Activated CD4-positive, alpha-beta T cell treated with anti-CD3 and anti-CD28 coated beads for 1 hour (primary cell): ENCODE results near the gene FUBP1.
"Not testable (repeated sequence)": the region's sequence is repeated elsewhere in the genome, so short reads cannot be mapped to it uniquely, and the experiment has no call there.

ENCODE experiments used
- DNase-seq: peaks from one replicate; pipeline ENCODE4 v3.0.0-alpha.2; 2020

Gene FUBP1

DNA sequence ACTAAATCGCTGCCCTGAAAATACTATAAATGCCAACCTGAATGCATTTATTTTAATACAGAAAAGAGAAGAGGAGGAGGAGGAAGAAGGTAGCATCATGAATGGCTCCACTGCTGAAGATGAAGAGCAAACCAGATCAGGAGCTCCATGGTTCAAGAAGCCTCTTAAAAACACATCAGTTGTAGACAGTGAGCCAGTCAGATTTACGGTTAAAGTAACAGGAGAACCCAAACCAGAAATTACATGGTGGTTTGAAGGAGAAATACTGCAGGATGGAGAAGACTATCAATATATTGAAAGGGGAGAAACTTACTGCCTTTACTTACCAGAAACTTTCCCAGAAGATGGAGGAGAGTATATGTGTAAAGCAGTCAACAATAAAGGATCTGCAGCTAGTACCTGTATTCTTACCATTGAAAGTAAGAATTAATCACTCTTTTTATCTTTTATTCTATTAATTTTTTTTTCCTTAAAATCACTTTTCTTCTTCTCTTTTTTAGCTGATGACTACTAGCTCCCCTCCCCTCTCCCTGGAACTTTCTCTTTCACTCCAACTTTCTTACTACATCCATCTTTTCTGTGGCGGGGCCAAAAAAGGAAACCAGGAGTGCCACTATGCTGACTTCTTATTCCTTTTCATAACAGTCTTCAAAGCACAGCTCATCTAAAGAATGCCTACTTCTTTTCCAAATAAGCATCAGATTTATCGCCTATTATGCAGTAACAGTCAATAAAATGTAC is 36.3 kb downstream of the FUBP1 start:
- DNase-seq, result no peak

GRCh38 chr1:77940921-77941570 is 37.8 kb downstream of the FUBP1 start:
- no peak for DNase-seq

- no peak for DNase-seq
These were observed 40.2 kb downstream of the FUBP1 start for GRCh38 chr1:77938651-77939050.

DNA sequence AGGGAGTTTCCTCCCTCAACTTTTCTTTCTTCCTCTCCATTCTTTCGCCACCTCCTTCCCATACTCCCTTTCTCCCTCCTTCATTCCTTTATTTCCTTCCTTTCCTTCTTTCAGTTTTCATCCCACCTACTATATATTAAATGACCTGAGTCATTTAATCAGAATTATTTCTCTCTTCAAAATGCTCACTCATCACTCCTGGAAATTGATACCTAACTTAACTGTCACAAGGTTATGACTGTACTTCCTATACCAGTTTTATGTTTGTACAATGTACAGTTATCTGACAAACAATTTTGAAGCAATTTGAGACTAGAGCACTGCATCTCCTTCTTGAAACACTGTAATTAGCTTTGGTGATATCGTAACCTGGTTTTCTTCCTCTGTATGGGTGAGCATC is 49.1 kb downstream of the FUBP1 start:
- DNase-seq, result no peak

DNA sequence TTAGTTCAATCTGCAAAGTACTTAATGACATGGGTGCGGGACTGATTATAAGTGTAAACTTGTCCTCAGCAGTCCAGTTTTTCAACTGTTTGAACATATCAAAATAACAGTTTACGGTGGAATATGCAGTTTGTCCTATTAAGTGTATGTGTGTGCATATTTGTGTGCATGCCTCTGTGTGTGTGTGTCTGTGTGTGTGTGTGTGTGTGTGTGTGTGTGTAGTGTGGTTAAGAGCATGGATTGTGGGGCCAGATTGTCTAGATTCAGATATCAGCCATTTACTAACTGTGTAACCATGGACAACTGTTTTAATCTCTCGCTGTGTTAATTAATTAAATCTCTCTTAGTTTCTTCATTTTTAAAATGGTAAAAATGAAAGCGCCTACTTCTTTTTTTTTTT is 51.5 kb downstream of the FUBP1 start:
- no peak for DNase-seq

- DNase-seq, result no peak
These were observed 52.1 kb downstream of the FUBP1 start for GRCh38 chr1:77926561-77927357.

DNA sequence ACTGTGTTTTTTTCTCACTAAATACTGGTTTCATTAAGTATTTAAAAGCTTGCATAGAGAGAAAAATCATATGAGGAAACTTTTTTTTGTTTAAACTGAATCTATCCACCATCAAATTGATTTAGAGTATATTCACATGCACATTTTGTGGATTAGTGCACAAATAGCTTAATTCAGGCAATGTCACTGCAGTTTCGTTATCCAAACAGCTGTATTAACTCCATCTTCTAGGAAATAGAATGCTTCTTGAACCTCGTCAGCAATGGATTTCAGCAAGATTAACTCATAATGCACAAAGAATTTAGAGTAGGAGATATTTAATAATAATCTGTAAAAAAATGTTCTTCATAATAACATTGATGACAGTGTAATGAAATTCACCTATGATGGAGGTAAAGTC is 52.9 kb downstream of the FUBP1 start:
- DNase-seq, result no peak

DNA sequence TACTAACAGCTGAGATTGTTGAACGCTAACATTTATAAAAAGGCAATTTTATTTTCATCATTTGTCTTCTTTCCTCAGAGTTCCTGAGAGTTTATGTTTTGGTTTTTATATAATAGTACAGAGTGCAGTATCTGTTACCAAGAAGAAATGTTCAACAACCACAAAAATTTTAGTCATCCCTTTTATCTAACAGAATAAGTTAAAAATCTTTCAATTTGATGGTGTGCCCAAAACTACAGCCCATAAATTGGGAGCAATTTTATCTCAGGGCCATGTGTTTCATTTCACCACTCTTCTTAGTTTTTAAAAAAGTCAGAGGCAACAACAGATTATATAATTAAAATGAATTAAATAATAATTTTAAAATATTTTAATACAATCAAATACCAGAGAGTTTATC is 53.4 kb downstream of the FUBP1 start:
- no peak for DNase-seq

DNA sequence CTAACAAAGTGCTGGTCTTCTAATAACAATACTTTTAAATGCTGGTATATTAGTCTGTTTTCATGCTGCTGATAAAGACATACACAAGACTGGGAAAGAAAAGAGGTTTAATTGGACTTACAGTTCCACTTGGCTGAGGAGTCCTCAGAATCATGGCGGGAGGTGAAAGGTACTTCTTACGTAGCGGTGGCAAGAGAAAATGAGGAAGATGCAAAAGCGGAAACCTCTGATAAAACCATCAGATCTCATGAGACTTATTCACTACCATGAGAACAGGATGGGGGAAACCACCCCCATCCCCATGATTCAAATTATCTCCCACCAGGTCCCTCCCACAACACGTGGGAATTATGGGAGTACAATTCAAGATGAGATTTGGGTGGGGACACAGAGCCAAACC is 60.0 kb downstream of the FUBP1 start:
- DNase-seq, result not testable (repeated sequence)

DNA sequence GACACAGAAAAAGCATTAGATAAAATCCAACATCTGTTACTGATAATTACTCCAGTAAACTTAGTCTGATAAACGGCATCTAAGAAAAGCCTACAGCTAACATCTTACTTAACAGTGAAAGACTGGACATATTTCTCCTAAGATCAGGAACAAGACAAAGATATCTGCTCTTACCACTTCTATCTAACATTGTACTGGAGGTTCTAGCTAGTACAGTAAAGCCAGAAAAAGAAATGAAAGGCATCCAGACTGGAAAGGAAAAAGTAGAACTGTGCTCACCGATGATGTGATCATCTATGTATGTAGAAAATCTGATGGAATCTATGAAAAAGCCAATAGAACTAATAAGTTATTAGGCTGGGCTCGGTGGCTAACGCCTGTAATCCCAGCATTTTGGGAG is 68.8 kb downstream of the FUBP1 start:
- no peak for DNase-seq

GRCh38 chr1:77906624-77907023 is 72.2 kb downstream of the FUBP1 start:
- DNase-seq, result no peak

DNA sequence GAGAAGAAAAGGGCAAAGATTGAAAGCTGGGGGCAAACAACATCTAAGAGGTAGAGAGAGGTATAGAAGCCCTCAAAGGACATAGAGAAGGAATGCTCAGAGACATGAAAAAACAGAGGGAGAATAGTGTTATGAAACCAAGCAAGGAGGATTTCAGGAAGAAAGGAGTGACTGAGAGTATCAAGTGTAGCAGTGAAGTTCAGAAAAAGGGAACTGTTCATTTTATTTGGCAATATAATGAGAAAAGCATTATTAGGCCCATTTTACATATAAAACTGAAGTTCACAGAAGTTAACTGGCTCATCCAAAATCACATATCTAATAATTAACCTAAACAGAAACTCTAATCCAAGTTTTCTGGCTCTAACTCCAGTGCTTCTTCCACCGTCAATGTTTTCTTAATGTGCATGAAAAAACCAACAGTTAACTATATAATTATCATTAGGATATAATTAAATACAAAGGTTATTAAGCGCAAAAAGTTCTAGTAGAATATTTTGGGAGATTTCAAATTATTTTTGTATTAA is 72.8 kb downstream of the FUBP1 start:
- DNase-seq, result no peak

DNA sequence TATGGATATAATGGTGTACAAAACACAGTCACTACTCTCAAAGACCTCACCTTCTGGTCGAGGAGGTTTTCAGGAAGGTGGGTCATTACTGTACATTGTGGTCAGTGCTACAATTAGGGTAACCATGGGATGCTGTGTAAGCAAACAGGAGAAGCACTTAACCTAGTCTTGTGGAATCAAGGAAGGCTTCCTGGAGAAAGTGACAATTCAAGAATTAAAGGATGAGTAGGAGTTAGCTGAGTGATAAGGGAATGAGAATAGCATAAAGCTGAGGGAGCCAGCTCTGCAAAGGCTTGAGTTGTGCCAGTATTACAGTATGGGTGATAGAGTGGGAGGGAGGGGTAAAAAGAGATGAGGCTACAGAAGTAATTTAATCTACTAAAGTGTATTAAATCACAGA is 73.3 kb downstream of the FUBP1 start:
- no peak for DNase-seq

GRCh38 chr1:77900687-77901293 is 78.1 kb downstream of the FUBP1 start:
- DNase-seq, result no peak

DNA sequence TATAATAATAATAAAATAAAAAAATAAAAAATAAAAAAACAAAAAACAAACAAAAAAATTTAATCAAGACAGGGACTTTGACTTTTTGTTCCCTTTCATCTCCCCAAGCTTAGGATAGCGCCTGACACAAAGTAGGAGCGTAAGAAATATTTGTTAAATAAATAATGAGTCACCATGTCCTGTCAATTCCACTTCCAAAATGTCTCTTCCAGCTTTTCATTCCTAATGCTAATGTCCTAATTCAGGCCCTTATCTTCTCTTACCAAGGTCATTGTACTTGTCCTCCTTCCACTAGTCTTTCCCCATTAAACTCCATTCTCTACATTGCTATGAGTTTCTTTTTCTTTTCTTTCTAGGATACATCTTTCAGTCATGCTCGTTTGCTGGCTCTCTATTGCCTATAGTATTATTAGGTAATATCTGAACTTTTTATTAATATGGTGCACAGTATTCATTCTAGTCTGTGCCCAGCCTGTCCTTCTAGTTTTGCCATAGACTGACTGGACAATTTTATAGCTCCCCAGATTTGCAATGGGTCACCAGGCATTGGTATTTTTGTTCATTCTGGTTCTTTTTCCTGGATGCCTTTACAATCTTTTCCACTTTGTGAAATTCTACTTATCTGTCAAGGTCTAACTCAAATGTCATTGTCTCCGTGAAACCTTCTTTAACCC is 79.1 kb downstream of the FUBP1 start:
- DNase-seq, result no peak
